Measurements from ENCODE around the gene BICDL2. TPM values are rescaled to one million over a fixed set of nuclear protein-coding genes. Genes with fewer than 3 reads are reported as not detected.

BICDL2 gene
- total RNA-seq, 4 donors from 2014 or later: 58.4 to 77.6 (median 69.3) TPM

DNA sequence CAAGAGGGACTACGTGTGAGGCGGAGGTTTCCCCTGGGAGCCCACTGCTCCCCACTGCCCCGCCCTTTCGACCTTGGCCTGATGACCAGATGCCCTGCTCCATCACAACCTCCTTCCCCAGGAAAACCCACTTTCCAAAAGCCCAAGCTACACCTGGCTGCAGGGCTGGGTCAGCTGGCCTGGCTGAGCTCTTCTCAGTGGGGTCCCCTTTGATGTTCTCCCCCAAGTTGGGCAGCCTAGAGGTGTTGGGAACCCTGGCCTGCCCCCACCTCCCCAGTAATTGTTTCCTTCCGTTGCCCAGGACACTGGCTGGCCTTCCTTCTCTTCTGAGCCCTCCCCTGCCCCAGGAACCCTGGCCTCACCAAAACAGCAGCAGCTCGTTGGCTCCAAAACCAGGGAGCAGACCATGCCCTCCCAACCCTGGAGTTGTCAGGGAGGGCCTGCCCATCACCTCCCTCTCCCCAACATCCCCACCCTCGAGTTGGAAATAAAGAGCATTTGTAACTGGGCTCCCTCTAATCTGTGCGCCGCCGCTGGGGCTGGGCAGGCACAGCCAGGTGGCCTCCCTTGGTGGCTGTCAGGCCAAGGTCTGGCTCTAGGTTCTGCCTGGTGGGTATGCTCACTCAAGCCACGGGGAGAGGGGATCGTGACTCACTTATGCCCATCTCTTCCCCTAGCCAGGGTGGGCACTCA, 22.6 kb downstream of the BICDL2 start:
- Histone ChIP-seq H3K4me1 (peaks cover 17% of the 10 kb centered on the region), H3K27ac (no peak overlapping the region), H3K36me3 (no peaks in the 10 kb centered on the region), H3K9me3 (no peaks in the 10 kb centered on the region), H3K27me3 (peaks cover 70% of the 10 kb centered on the region), H3K4me3 (no peak overlapping the region)
- TF ChIP-seq POLR2A (IDR thresholded peaks at IDR 0.05) (no peak), POLR2AphosphoS5 (IDR thresholded peaks at IDR 0.05) (no peak), EP300 (IDR thresholded peaks at IDR 0.05) (no peak)
- TF ChIP-seq, protein P1, sequence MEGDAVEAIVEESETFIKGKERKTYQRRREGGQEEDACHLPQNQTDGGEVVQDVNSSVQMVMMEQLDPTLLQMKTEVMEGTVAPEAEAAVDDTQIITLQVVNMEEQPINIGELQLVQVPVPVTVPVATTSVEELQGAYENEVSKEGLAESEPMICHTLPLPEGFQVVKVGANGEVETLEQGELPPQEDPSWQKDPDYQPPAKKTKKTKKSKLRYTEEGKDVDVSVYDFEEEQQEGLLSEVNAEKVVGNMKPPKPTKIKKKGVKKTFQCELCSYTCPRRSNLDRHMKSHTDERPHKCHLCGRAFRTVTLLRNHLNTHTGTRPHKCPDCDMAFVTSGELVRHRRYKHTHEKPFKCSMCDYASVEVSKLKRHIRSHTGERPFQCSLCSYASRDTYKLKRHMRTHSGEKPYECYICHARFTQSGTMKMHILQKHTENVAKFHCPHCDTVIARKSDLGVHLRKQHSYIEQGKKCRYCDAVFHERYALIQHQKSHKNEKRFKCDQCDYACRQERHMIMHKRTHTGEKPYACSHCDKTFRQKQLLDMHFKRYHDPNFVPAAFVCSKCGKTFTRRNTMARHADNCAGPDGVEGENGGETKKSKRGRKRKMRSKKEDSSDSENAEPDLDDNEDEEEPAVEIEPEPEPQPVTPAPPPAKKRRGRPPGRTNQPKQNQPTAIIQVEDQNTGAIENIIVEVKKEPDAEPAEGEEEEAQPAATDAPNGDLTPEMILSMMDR (IDR thresholded peaks at IDR 0.05): no peak
- WGBS: 64% methylated on average over 10 of the region's 12 CpGs
- no peak for DNase-seq (ENCODE audit: low spot score in 2 of 2)

DNA sequence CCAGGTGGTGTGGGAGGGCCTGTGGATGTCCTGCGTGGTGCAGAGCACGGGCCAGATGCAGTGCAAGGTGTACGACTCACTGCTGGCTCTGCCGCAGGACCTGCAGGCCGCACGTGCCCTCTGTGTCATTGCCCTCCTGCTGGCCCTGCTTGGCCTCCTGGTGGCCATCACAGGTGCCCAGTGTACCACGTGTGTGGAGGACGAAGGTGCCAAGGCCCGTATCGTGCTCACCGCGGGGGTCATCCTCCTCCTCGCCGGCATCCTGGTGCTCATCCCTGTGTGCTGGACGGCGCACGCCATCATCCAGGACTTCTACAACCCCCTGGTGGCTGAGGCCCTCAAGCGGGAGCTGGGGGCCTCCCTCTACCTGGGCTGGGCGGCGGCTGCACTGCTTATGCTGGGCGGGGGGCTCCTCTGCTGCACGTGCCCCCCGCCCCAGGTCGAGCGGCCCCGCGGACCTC, 23.2 kb downstream of the BICDL2 start:
- WGBS: 60% methylated on average over 4 of the region's 27 CpGs
- Histone ChIP-seq H3K9me3 (no peaks in the 10 kb centered on the region), H3K27me3 (peaks cover 69% of the 10 kb centered on the region), H3K27ac (no peak overlapping the region), H3K4me3 (no peak overlapping the region), H3K36me3 (no peaks in the 10 kb centered on the region), H3K4me1 (peaks cover 19% of the 10 kb centered on the region)
- TF ChIP-seq EP300 (IDR thresholded peaks at IDR 0.05): no peak
- no peak for DNase-seq (ENCODE audit: low spot score in 2 of 2)

DNA sequence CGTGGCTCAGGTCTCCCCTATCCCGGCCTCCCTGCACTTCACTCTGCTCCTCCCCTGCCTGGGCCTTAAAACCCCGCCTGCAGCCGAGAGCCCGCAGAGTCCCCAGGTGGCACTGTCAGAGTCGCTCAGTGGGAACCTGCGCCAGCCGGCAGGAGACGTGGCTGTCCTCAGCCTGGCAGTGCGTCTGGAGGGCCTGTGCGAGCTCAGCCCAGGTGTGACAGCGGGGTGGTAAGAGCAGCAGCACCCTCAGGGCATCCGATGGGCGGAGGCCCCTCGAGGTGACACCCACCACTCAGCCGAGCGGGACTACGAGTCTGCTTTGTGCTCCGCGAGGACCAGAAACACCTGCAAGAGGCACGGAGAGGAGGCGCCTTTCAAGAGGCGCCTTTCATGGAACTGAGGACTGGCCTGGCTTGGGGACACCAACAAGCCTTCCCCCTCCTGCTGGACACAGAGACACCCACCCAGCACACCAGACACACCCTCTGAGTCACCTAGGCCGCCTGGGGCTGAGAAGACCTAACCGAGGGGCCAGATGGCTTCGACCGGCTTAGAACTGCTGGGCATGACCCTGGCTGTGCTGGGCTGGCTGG, 23.8 kb downstream of the BICDL2 start, which contains the start of gene CLDN9:
CLDN9 (plus strand) TSS at position 96 of the 593 bp plus-strand sequence; CDS start at position 536, 440 bp downstream.
- Histone ChIP-seq H3K9me3 (no peaks in the 10 kb centered on the region), H3K4me3 (no peak within 1 kb of the TSS), H3K4me1 (peaks cover 20% of the 10 kb centered on the region), H3K36me3 (no peaks in the 10 kb centered on the region), H3K27ac (no peak within 1 kb of the TSS), H3K27me3 (peaks cover 69% of the 10 kb centered on the region)
- DNase-seq (ENCODE audit: low spot score in 2 of 2): no peak
- TF ChIP-seq EP300 (IDR thresholded peaks at IDR 0.05) (no peak), POLR2AphosphoS5 (IDR thresholded peaks at IDR 0.05) (no peak), POLR2A (IDR thresholded peaks at IDR 0.05) (no peak)
- TF ChIP-seq, protein P1 (IDR thresholded peaks at IDR 0.05): no peak
- 40% methylated on average over 5 of the region's 27 CpGs for WGBS

DNA sequence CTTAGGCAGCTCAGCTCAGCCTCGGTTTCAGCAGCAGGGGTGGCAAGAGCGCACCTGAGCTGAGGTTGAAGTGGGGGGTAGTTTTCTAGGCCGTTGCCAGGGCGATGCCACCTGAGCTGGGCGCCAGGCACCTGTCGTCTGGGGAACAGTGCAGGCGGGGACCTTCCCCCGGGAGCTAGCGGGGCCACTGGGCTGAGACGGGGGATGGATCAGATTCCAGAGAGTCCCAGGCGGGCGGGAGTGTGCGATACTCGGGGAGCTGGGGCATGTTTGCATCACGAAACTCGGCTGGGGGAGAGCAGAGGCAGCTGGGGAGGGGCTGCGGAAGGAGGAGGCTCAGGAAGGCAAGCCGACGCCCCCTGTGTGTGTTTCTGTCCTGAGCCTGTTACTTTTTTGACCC, 24.5 kb downstream of the BICDL2 start:
- peaks cover 21% of the 10 kb centered on the region for H3K4me1 ChIP-seq

DNA sequence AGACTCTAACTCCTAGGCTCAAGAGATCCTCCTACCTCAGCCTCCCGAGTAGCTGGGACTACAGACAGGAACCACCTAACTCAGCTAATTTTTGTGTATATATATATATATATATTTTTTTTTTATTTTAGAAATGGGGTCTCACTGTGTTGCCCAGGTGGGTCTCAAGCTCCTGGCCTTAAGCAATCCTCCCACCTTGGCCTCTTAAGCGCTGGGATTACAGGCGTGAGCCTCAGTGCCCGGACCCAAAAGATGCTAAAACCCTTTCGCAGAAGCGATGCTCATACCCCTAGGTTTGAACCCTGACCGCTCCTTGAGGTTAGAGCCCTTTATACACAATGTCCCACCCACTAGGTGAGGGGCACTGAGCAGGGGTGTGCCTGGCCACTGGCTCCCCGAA, 26.2 kb downstream of the BICDL2 start:
- H3K27me3 ChIP-seq: peaks cover 87% of the 10 kb centered on the region
- peaks cover 25% of the 10 kb centered on the region for H3K4me1 ChIP-seq
- no peaks in the 10 kb centered on the region for H3K9me3 ChIP-seq
- no peak for TF ChIP-seq POLR2AphosphoS5 (IDR thresholded peaks at IDR 0.05)
- no peak for TF ChIP-seq POLR2A (IDR thresholded peaks at IDR 0.05)
- TF ChIP-seq, protein P1 (IDR thresholded peaks at IDR 0.05): no peak
- TF ChIP-seq EP300 (IDR thresholded peaks at IDR 0.05): no peak
- WGBS: 97% methylated on average over 6 of the region's 8 CpGs
- H3K4me3 ChIP-seq: no peak overlapping the region
- H3K36me3 ChIP-seq: no peaks in the 10 kb centered on the region
- no peak for DNase-seq (ENCODE audit: low spot score in 2 of 2)
- H3K27ac ChIP-seq: no peak overlapping the region

More for the DNA sequence above, 24.5 kb downstream of the BICDL2 start:
- H3K27me3 ChIP-seq: peaks cover 71% of the 10 kb centered on the region
- no peak overlapping the region for H3K4me3 ChIP-seq
- TF ChIP-seq, protein P1 (IDR thresholded peaks at IDR 0.05): no peak
- TF ChIP-seq EP300 (IDR thresholded peaks at IDR 0.05) (no peak), POLR2A (IDR thresholded peaks at IDR 0.05) (no peak), POLR2AphosphoS5 (IDR thresholded peaks at IDR 0.05) (no peak)
- DNase-seq (ENCODE audit: low spot score in 2 of 2): no peak
- H3K9me3 ChIP-seq: no peaks in the 10 kb centered on the region
- WGBS: 19% methylated on average over 13 of the region's 19 CpGs
- no peak overlapping the region for H3K27ac ChIP-seq
- no peaks in the 10 kb centered on the region for H3K36me3 ChIP-seq

Measured in suprapubic skin (tissue), 4 donors.